Neural progenitor cell (in vitro differentiated cells): ENCODE results near the gene OPHN1. TPM values are rescaled to one million over a fixed set of nuclear protein-coding genes. Genes with fewer than 3 reads are reported as not detected.

Source experiments
- DNase-seq: peaks from one replicate; pipeline ENCODE4 v3.0.0-alpha.2; 2016; ENCODE audit warnings: low spot score
- H2AFZ ChIP-seq: fragments of 200-600 bp; sonication (generic); replicated peaks from 2 replicates; pipeline ENCODE4 v1.6.1; 2016; ENCODE audit warnings: antibody characterized with exemption
- H3F3A ChIP-seq: fragments of 200-600 bp; sonication (generic); 2 replicates; pipeline ENCODE4 v1.6.1; 2016; ENCODE audit warnings: antibody characterized with exemption, low read depth
- H3K27ac ChIP-seq: fragments of 200-600 bp; sonication (generic); 2 replicates; pipeline ENCODE4 v1.5.1; 2016; ENCODE audit warnings: mild to moderate bottlenecking
- H3K27me3 ChIP-seq: fragments of 200-600 bp; sonication (generic); 2 replicates; pipeline ENCODE4 v1.6.1; 2016; ENCODE audit warnings: mild to moderate bottlenecking, moderate library complexity
- H3K36me3 ChIP-seq: fragments of 200-600 bp; sonication (generic); 2 replicates; pipeline ENCODE4 v1.5.1; 2016
- H3K4me1 ChIP-seq: fragments of 200-600 bp; sonication (generic); 2 replicates; pipeline ENCODE4 v1.6.1; 2016; ENCODE audit warnings: mixed run types
- H3K4me2 ChIP-seq: fragments of 200-600 bp; sonication (generic); 2 replicates; pipeline ENCODE4 v1.6.1; 2016
- H3K4me3 ChIP-seq: fragments of 200-600 bp; sonication (generic); 2 replicates; pipeline ENCODE4 v1.5.1; 2016
- H3K79me2 ChIP-seq: fragments of 200-600 bp; sonication (generic); 2 replicates; pipeline ENCODE4 v1.6.1; 2016; ENCODE audit warnings: low read depth
- H3K9ac ChIP-seq: fragments of 200-600 bp; sonication (generic); 2 replicates; pipeline ENCODE4 v1.6.1; 2016
- H3K9me3 ChIP-seq: fragments of 200-600 bp; sonication (generic); 2 replicates; pipeline ENCODE4 v1.5.1; 2016; ENCODE audit warnings: low read depth
- H4K20me1 ChIP-seq: fragments of 200-600 bp; sonication (generic); 2 replicates; pipeline ENCODE4 v1.6.1; 2016; ENCODE audit warnings: low read depth
- H3K27ac Mint-ChIP-seq: 3 replicates; pipeline ENCODE4 v1.8.0; 2021; ENCODE audit warnings: mixed read lengths
- H3K27me3 Mint-ChIP-seq: 2 replicates; pipeline ENCODE4 v1.8.0; 2022; ENCODE audit warnings: low read depth, mild to moderate bottlenecking, inconsistent platforms, moderate library complexity, mixed read lengths; ENCODE audit not compliant: insufficient read depth
- H3K36me3 Mint-ChIP-seq: 3 replicates; pipeline ENCODE4 v1.8.0; 2021; ENCODE audit warnings: mixed read lengths
- H3K4me1 Mint-ChIP-seq: 3 replicates; pipeline ENCODE4 v1.8.0; 2021; ENCODE audit warnings: mixed read lengths
- H3K4me3 Mint-ChIP-seq: 3 replicates; pipeline ENCODE4 v1.8.0; 2021; ENCODE audit warnings: mild to moderate bottlenecking, moderate library complexity, mixed read lengths
- H3K9me3 Mint-ChIP-seq: 3 replicates; pipeline ENCODE4 v1.8.0; 2020; ENCODE audit warnings: mixed read lengths
- CTCF ChIP-seq: fragments of 200-600 bp; sonication (generic); IDR thresholded peaks from 2 replicates; pipeline ENCODE4 v1.5.1; 2017; ENCODE audit warnings: antibody characterized with exemption, mild to moderate bottlenecking
- EZH2 ChIP-seq: fragments of 200-600 bp; sonication (generic); IDR thresholded peaks from 2 replicates; pipeline ENCODE4 v1.6.1; 2017; ENCODE audit warnings: antibody characterized with exemption, mild to moderate bottlenecking, moderate library complexity
- EZH2phosphoT487 ChIP-seq: fragments of 200-600 bp; sonication (generic); IDR thresholded peaks from 2 replicates; pipeline ENCODE4 v1.6.1; 2017; ENCODE audit warnings: antibody characterized with exemption
- total RNA-seq: library from RNA; depleted of rRNA; stranded (reverse); fragments of >200 nt; gene quantifications from 2 replicates; pipeline ENCODE4 v1.2.3, GENCODE V29; 2015; ENCODE audit warnings: low replicate concordance

OPHN1 gene
- total RNA-seq, 1 donor from 2014 or later = 4.5 TPM

- H3K36me3 Mint-ChIP-seq = no peaks in the 10 kb centered on the region
- TF ChIP-seq EZH2 (no peak), CTCF (no peak), EZH2phosphoT487 (no peak)
- Histone ChIP-seq H3K4me3 (no peak overlapping the region), H3K27ac (no peak overlapping the region), H3K4me1 (no peaks in the 10 kb centered on the region), H4K20me1 (no peaks in the 10 kb centered on the region), H3K9me3 (no peaks in the 10 kb centered on the region), H3K9ac (no peak overlapping the region), H3K36me3 (no peaks in the 10 kb centered on the region), H3K27me3 (no peaks in the 10 kb centered on the region), H2AFZ (no peak overlapping the region), H3K4me2 (no peak overlapping the region), H3K79me2 (no peaks in the 10 kb centered on the region), H3F3A (no peaks in the 10 kb centered on the region)
- no peaks in the 10 kb centered on the region for H3K4me1 Mint-ChIP-seq
- no peak overlapping the region for H3K4me3 Mint-ChIP-seq
- H3K27ac Mint-ChIP-seq = no peak overlapping the region
- H3K27me3 Mint-ChIP-seq = no peaks in the 10 kb centered on the region
- H3K9me3 Mint-ChIP-seq = no peaks in the 10 kb centered on the region
- DNase-seq = no peak
Measured at GRCh38 chrX:68204521-68205038, 228.7 kb downstream of the OPHN1 start.

DNA sequence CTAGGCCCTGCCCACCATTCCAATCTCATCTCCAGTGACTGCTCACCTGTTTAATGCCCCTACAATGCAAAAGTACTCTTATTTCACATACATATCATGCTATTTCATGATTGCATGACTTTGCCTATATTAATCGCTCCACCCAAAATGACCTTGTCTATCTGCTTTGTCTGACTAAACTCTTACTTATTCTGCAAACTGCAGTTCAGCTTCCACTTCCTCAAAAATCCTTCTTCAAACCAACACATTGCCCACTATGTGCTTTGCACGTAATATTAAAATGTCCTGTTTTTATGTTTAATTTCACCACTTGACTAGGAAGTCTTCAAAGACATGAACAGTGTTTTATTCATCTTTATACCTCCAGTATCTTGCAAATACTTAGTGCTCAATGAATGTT is 229.6 kb downstream of the OPHN1 start:
- H3K4me1 Mint-ChIP-seq = no peaks in the 10 kb centered on the region
- no peak overlapping the region for H3K4me3 ChIP-seq
- no peaks in the 10 kb centered on the region for H3F3A ChIP-seq
- no peaks in the 10 kb centered on the region for H3K27me3 ChIP-seq
- DNase-seq = no peak
- no peaks in the 10 kb centered on the region for H3K36me3 Mint-ChIP-seq
- H3K9me3 Mint-ChIP-seq = no peaks in the 10 kb centered on the region
- H3K27ac ChIP-seq = no peak overlapping the region
- H3K27ac Mint-ChIP-seq = no peak overlapping the region
- H3K9ac ChIP-seq = no peak overlapping the region
- no peaks in the 10 kb centered on the region for H3K9me3 ChIP-seq
- H3K4me2 ChIP-seq = no peak overlapping the region
- no peaks in the 10 kb centered on the region for H3K27me3 Mint-ChIP-seq
- H3K36me3 ChIP-seq = no peaks in the 10 kb centered on the region
- no peaks in the 10 kb centered on the region for H3K79me2 ChIP-seq
- no peaks in the 10 kb centered on the region for H3K4me1 ChIP-seq
- H3K4me3 Mint-ChIP-seq = no peak overlapping the region
- no peak for TF ChIP-seq EZH2
- no peak for TF ChIP-seq EZH2phosphoT487
- no peak for TF ChIP-seq CTCF
- no peaks in the 10 kb centered on the region for H4K20me1 ChIP-seq
- H2AFZ ChIP-seq = no peak overlapping the region

DNA sequence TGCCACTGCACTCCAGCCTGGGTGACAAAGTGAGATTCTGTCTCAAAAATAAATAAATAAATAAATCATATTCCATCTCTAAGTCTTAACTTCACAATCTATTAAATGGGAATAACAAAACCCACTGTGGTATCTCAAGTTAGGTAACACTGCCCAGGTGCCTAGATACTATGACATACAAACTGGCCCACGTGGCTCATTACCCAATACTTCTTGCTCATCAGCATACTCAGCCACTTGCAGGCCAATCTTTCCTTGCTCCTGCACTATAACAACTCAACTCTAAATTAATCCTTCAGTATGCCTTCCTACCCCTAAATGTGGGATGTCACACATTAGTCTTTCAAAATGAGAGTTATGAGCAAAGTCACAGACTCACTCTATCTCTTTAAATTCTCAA is 230.1 kb downstream of the OPHN1 start:
- Mint-ChIP-seq H3K4me3 (no peak overlapping the region), H3K27ac (no peak overlapping the region), H3K4me1 (no peaks in the 10 kb centered on the region), H3K9me3 (no peaks in the 10 kb centered on the region), H3K36me3 (no peaks in the 10 kb centered on the region), H3K27me3 (no peaks in the 10 kb centered on the region)
- no peaks in the 10 kb centered on the region for H3K9me3 ChIP-seq
- no peak overlapping the region for H3K27ac ChIP-seq
- no peak overlapping the region for H3K4me2 ChIP-seq
- H4K20me1 ChIP-seq = no peaks in the 10 kb centered on the region
- H3K4me1 ChIP-seq = no peaks in the 10 kb centered on the region
- DNase-seq = no peak
- H3K79me2 ChIP-seq = no peaks in the 10 kb centered on the region
- TF ChIP-seq CTCF = no peak
- no peak for TF ChIP-seq EZH2
- no peak for TF ChIP-seq EZH2phosphoT487
- H3K36me3 ChIP-seq = no peaks in the 10 kb centered on the region
- no peak overlapping the region for H2AFZ ChIP-seq
- no peaks in the 10 kb centered on the region for H3K27me3 ChIP-seq
- no peak overlapping the region for H3K4me3 ChIP-seq
- no peak overlapping the region for H3K9ac ChIP-seq
- H3F3A ChIP-seq = no peaks in the 10 kb centered on the region
